Mammary epithelial cell (primary cell): Measurements from ENCODE around the gene PTPN11.

Experiments
- EZH2 ChIP-seq: IDR thresholded peaks from 2 replicates; pipeline ENCODE4 v1.6.1; 2012; ENCODE audit warnings: low read length, inconsistent platforms, borderline replicate concordance
- TF ChIP-seq, protein P1 (sequence below), 2 donors: IDR thresholded peaks in 1 of 2; conservative IDR thresholded peaks in 1 of 2; 2 replicates each; pipeline ENCODE4 v1.5.1; 2011 to 2012; ENCODE audit warnings: inconsistent platforms in 2 of 2, low read length in 2 of 2, mild to moderate bottlenecking in 2 of 2, control low read depth in 1 of 2, low read depth in 1 of 2; ENCODE audit not compliant: insufficient read depth in 1 of 2; ENCODE audit errors: extremely low read depth in 1 of 2

DNA sequence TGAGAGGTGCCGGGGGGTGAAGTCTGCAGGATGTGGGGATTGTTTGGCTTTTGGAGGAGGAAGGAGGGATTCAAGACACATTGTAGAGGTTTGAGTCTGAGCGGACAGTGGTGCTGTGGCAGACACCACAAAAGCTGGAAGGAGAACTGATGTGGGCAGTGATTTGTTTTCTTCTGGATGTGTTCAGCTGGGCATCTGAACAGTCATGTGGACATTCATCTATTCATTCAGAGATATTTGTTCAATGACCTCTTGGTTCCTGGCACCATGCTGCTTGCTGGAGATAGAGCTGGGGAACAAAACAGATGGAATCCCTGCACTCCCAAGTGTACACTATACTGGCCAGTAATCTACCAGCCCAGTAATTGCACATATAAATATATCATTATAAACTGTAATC, 64.0 kb downstream of the PTPN11 start:
- TF ChIP-seq, protein P1, sequence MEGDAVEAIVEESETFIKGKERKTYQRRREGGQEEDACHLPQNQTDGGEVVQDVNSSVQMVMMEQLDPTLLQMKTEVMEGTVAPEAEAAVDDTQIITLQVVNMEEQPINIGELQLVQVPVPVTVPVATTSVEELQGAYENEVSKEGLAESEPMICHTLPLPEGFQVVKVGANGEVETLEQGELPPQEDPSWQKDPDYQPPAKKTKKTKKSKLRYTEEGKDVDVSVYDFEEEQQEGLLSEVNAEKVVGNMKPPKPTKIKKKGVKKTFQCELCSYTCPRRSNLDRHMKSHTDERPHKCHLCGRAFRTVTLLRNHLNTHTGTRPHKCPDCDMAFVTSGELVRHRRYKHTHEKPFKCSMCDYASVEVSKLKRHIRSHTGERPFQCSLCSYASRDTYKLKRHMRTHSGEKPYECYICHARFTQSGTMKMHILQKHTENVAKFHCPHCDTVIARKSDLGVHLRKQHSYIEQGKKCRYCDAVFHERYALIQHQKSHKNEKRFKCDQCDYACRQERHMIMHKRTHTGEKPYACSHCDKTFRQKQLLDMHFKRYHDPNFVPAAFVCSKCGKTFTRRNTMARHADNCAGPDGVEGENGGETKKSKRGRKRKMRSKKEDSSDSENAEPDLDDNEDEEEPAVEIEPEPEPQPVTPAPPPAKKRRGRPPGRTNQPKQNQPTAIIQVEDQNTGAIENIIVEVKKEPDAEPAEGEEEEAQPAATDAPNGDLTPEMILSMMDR (conservative IDR thresholded peaks at IDR 0.05 in 1 of 2, IDR thresholded peaks at IDR 0.05 in 1 of 2; ENCODE audit: extremely low read depth in 1 of 2, insufficient read depth in 1 of 2, low read depth in 1 of 2, low read length in 2 of 2): no peak
- TF ChIP-seq EZH2: no peak
